Nephron progenitor cell (in vitro differentiated cells): ENCODE results near the gene CENPH.
"Not testable (repeated sequence)": the region's sequence is repeated elsewhere in the genome, so short reads cannot be mapped to it uniquely, and the experiment has no call there.

Experiments used
- DNase-seq: peaks from one replicate; pipeline ENCODE4 v3.0.0; 2021
- H3K27ac Mint-ChIP-seq: 2 replicates; pipeline ENCODE4 v1.8.0; 2021; ENCODE audit warnings: mild to moderate bottlenecking, moderate library complexity, mixed read lengths
- H3K27me3 Mint-ChIP-seq: 2 replicates; pipeline ENCODE4 v1.8.0; 2021; ENCODE audit warnings: mild to moderate bottlenecking, low read depth, mixed read lengths; ENCODE audit not compliant: poor library complexity
- H3K36me3 Mint-ChIP-seq: 2 replicates; pipeline ENCODE4 v1.8.0; 2021; ENCODE audit warnings: low read depth, mixed read lengths
- H3K4me1 Mint-ChIP-seq: 2 replicates; pipeline ENCODE4 v1.8.0; 2021; ENCODE audit warnings: mixed read lengths
- H3K4me3 Mint-ChIP-seq: 2 replicates; pipeline ENCODE4 v1.8.0; 2021; ENCODE audit warnings: mild to moderate bottlenecking, moderate library complexity, mixed read lengths
- H3K9me3 Mint-ChIP-seq: 2 replicates; pipeline ENCODE4 v1.8.0; 2021; ENCODE audit warnings: mild to moderate bottlenecking, moderate library complexity, mixed read lengths
- CTCF ChIP-seq: fragments of 200-600 bp; sonication (generic); IDR thresholded peaks from 2 replicates; pipeline ENCODE4 v1.5.0; 2021; ENCODE audit warnings: antibody characterized with exemption

CENPH gene

GRCh38 chr5:69248019-69248418 lies 58.6 kb downstream of the CENPH start:
- H3K9me3 Mint-ChIP-seq: peaks cover 51% of the 10 kb centered on the region
- H3K4me3 Mint-ChIP-seq: no peak overlapping the region
- H3K36me3 Mint-ChIP-seq: peaks cover 72% of the 10 kb centered on the region
- no peaks in the 10 kb centered on the region for H3K27me3 Mint-ChIP-seq
- DNase-seq: no peak
- no peak for TF ChIP-seq CTCF
- no peak overlapping the region for H3K27ac Mint-ChIP-seq
- no peaks in the 10 kb centered on the region for H3K4me1 Mint-ChIP-seq

GRCh38 chr5:69250593-69250992 lies 61.2 kb downstream of the CENPH start:
- Mint-ChIP-seq H3K27me3 (no peaks in the 10 kb centered on the region), H3K4me3 (no peak overlapping the region), H3K27ac (no peak overlapping the region), H3K4me1 (no peaks in the 10 kb centered on the region), H3K9me3 (peaks cover 33% of the 10 kb centered on the region), H3K36me3 (peaks cover 52% of the 10 kb centered on the region)
- TF ChIP-seq CTCF: no peak
- DNase-seq: no peak

GRCh38 chr5:69252437-69252836 lies 63.1 kb downstream of the CENPH start:
- DNase-seq: no peak
- Mint-ChIP-seq H3K27ac (no peak overlapping the region), H3K9me3 (peaks cover 14% of the 10 kb centered on the region), H3K4me1 (no peaks in the 10 kb centered on the region), H3K4me3 (no peak overlapping the region), H3K36me3 (peaks cover 33% of the 10 kb centered on the region), H3K27me3 (no peaks in the 10 kb centered on the region)
- TF ChIP-seq CTCF: no peak

GRCh38 chr5:69255940-69256339 lies 66.6 kb downstream of the CENPH start:
- DNase-seq, H3K9me3 Mint-ChIP-seq, H3K4me3 Mint-ChIP-seq, H3K27ac Mint-ChIP-seq, H3K4me1 Mint-ChIP-seq, H3K27me3 Mint-ChIP-seq: not testable (repeated sequence)
- peaks cover 20% of the 10 kb centered on the region for H3K36me3 Mint-ChIP-seq

GRCh38 chr5:69257577-69257976 lies 68.2 kb downstream of the CENPH start:
- Mint-ChIP-seq H3K27me3 (no peaks in the 10 kb centered on the region), H3K4me1 (no peaks in the 10 kb centered on the region), H3K4me3 (no peak overlapping the region), H3K36me3 (peaks cover 33% of the 10 kb centered on the region), H3K27ac (no peak overlapping the region), H3K9me3 (no peaks in the 10 kb centered on the region)
- DNase-seq: no peak
- no peak for TF ChIP-seq CTCF
